Osteocyte (in vitro differentiated cells): ENCODE measurements around the gene MAML1. TPM values are rescaled to one million over a fixed set of nuclear protein-coding genes. Genes with fewer than 3 reads are reported as not detected.

Source experiments
- DNase-seq: peaks from one replicate; pipeline ENCODE4 v3.0.0; 2021; ENCODE audit warnings: mixed read lengths; ENCODE audit not compliant: unreplicated experiment; ENCODE audit errors: extremely low spot score
- H3K27ac Mint-ChIP-seq: one replicate; pipeline ENCODE4 v1.8.0; 2021; ENCODE audit warnings: mild to moderate bottlenecking, mixed read lengths; ENCODE audit not compliant: unreplicated experiment
- H3K27me3 Mint-ChIP-seq: one replicate; pipeline ENCODE4 v1.8.0; 2021; ENCODE audit warnings: mixed read lengths; ENCODE audit not compliant: unreplicated experiment
- H3K36me3 Mint-ChIP-seq: one replicate; pipeline ENCODE4 v1.8.0; 2021; ENCODE audit warnings: mixed read lengths; ENCODE audit not compliant: unreplicated experiment
- H3K4me1 Mint-ChIP-seq: one replicate; pipeline ENCODE4 v1.8.0; 2021; ENCODE audit warnings: mixed read lengths; ENCODE audit not compliant: unreplicated experiment
- H3K4me3 Mint-ChIP-seq: one replicate; pipeline ENCODE4 v1.8.0; 2021; ENCODE audit warnings: mild to moderate bottlenecking, moderate library complexity, mixed read lengths; ENCODE audit not compliant: unreplicated experiment
- H3K9me3 Mint-ChIP-seq: one replicate; pipeline ENCODE4 v1.8.0; 2021; ENCODE audit warnings: mixed read lengths; ENCODE audit not compliant: unreplicated experiment
- CTCF ChIP-seq: fragments of 200-600 bp; sonication (generic); IDR thresholded peaks from 2 replicates; pipeline ENCODE4 v1.5.0; 2021; ENCODE audit warnings: antibody characterized with exemption, mild to moderate bottlenecking, moderate library complexity
- total RNA-seq: library from RNA; stranded (reverse); gene quantifications from 2 replicates; pipeline ENCODE4 v1.2.1, GENCODE V29; 2021

MAML1 gene
- total RNA-seq, 1 donor from 2014 or later, result 34.1 TPM

DNA sequence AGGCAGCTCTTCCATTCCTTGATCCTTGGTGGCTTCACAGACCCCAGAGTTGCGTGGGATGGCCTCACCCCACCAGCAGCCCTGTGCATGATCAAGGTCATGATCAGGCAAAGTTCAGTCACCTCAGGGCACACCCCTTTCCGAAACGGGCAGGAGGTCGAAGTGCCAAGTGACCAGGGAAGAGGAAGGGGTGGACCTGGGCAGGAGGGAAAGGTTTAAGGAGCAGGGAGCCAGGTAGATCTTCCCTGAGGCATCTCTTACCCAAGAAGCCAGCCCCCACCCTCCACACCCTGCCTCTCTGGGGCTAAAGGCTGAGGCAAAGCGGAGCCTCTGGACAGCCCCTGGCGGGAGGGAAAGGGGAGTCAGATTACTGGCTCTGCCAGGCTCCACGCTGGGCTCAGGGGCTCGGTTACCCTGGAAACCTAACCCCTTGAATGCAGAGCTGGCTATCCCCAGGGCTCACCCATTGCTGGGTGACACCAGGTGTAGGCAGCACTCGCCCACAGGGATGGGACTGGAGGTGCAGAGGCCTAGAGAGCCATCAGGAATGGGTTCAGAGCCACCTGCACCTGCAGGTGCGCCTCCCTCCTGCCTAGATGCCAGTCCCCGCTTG, 70.4 kb downstream of the MAML1 start:
- no peak for DNase-seq
- Mint-ChIP-seq H3K27ac (no peak overlapping the region), H3K9me3 (no peaks in the 10 kb centered on the region), H3K36me3 (peaks cover 16% of the 10 kb centered on the region), H3K4me1 (peaks cover 25% of the 10 kb centered on the region), H3K27me3 (no peaks in the 10 kb centered on the region), H3K4me3 (no peak overlapping the region)
- TF ChIP-seq CTCF, result no peak

DNA sequence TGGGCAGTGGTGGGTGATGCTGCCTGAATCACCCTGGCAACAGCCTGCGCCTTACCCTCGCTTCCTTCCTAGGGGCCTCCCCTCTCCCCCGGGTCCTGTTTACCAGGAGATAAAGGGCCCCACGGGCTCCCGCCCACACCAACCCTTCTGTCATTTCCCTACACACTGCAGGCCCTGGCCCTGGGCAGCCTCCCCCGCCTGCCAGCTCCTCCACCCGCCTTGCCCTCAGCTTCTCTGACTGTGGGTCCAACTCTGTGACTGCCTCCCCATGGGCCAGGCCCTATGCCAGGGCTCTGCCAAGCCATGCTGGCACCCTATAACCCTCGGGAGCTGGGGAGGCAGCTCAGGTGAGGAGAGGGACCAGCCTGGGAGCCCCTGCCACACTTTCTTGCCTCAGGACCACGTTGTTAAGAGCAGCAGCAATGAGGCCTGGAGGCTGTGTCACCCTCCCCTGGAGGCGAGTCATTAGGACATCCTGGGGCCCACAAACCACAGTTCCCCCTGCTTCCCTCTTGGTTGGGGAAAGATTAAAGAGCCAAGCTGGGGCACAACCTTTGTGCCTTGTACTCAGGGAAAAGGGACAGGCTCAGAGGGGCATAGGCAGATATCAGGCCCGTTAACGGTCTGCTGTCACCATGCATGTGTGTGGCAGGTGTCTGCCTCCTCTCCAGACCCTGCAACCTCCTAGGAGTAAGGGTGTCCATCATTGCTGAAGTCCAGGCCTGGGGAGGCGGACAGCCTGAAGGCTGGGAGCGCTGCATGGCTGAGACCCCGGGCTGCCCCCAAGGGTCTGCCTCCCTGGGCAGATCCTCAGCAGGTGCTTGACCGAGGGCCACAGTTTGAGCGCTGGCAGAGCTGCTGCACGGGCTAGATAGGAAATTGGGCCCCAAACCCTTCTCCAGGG, 71.3 kb downstream of the MAML1 start:
- no peaks in the 10 kb centered on the region for H3K27me3 Mint-ChIP-seq
- peak overlapping the region; percentile 32 for H3K4me3 Mint-ChIP-seq
- H3K4me1 Mint-ChIP-seq, result peaks cover 28% of the 10 kb centered on the region
- H3K36me3 Mint-ChIP-seq, result peaks cover 16% of the 10 kb centered on the region
- H3K9me3 Mint-ChIP-seq, result no peaks in the 10 kb centered on the region
- H3K27ac Mint-ChIP-seq, result no peak overlapping the region
- DNase-seq, result no peak
- no peak for TF ChIP-seq CTCF

GRCh38 chr5:179804555-179804947, 71.9 kb downstream of the MAML1 start:
- no peak for DNase-seq
- TF ChIP-seq CTCF, result no peak
- peak overlapping the region; percentile 27 for H3K27ac Mint-ChIP-seq
- H3K27me3 Mint-ChIP-seq, result no peaks in the 10 kb centered on the region
- peaks cover 12% of the 10 kb centered on the region for H3K36me3 Mint-ChIP-seq
- H3K9me3 Mint-ChIP-seq, result no peaks in the 10 kb centered on the region
- peak overlapping the region; percentile 82 for H3K4me3 Mint-ChIP-seq
- H3K4me1 Mint-ChIP-seq, result peaks cover 28% of the 10 kb centered on the region

DNA sequence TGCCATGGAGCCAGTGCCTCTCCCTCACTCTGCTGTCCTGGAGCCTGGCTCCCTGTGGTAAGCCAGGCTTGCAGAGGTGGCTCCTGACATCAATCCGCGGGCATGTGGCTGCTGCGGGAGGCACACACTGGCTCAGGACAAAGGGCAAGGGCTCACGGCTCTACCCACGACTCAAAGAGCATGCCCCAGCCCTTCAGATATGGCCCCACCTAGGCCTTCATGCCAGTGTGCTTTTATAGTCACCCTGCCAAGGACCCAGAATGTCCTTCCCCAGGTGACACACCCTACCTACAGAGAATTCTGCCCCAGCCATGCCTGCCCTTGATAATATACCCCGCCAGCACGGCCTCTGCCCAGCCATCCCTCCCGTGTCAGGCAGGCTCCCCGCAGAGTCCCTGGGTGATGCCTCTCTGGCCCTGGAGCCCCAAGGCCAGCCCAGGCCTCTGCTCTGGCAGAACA, 72.5 kb downstream of the MAML1 start:
- no peak for DNase-seq
- H3K4me3 Mint-ChIP-seq, result peak overlapping the region; percentile 82
- H3K9me3 Mint-ChIP-seq, result no peaks in the 10 kb centered on the region
- peak overlapping the region; percentile 74 for H3K27ac Mint-ChIP-seq
- H3K4me1 Mint-ChIP-seq, result peaks cover 28% of the 10 kb centered on the region
- no peaks in the 10 kb centered on the region for H3K27me3 Mint-ChIP-seq
- peaks cover 10% of the 10 kb centered on the region for H3K36me3 Mint-ChIP-seq
- no peak for TF ChIP-seq CTCF
